ENCODE measurements around the gene GNG12. TPM values are rescaled to one million over a fixed set of nuclear protein-coding genes. Genes with fewer than 3 reads are reported as not detected.
A peak's percentile ranks its signal among the peaks of the same experiment; 100 is the strongest.

GNG12 gene
- total and polyA plus RNA-seq, 9 of the 15 experiments (the other 6 are each of a cell fraction or from before 2014, with no cell fraction given): 2.6 to 6.0 (median 4.1) TPM

DNA sequence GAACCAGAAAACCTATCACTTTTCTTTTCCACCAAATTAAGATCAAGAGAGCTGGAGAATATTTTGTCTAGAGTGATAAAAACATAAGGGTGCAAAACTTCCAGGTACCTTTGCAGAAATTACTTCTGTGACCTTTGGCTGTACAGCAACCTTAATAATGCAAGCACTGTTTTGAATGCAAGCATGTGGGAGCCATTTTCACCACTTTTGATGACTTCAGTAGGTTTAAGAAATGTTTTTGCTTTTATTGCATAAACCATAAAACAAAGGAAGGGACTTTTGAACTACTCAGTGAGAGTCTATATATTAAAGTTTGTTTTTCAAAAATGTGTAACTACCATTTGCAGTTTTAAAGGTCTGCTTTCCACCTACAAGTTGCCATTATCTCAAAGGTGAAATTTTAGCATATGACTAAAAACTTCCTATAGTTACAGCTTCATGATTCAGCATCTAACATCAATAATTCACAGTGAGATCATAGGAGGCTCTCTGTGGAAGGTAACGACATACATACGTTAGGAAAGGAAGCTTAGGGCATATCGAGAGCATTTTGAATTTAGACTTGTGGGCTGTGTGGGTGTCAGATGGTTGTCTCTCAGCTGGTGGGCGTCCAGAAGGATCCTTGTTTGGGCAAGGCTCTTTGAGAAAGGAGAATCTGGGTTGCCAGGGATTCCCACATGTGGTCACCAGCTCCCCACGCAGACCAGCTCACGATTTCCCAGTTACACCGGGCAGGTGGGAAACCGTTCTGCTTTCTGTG is 149.3 kb downstream of the GNG12 start (continued):
- TF ChIP-seq MAFK (IDR thresholded peaks at IDR 0.05; ENCODE audit: low read length) (peak; percentile 63), NFATC3 (IDR thresholded peaks at IDR 0.05) (peak; percentile 73; the same call in 1 of the 2 replicates), JUND (IDR thresholded peaks at IDR 0.05; ENCODE audit: borderline replicate concordance, low read depth, low read length) (peak; percentile 67; the same call in 1 of the 2 replicates), JUND (tag; IDR thresholded peaks at IDR 0.05; ENCODE audit: borderline replicate concordance, low read depth, low read length) (no peak; the same call in 2 of the 3 replicates), CBFB (CRISPR knock-in tag; IDR thresholded peaks at IDR 0.05) (no peak), NCOA1 (IDR thresholded peaks at IDR 0.05; ENCODE audit: low read depth) (0 out of 2 replicates have a peak, but pooled peaks have one; percentile 32), ARNT (IDR thresholded peaks at IDR 0.05) (0 out of 4 replicates have a peak, but pooled peaks of 1 of the 2 experiments have one; percentile 21), POLR2A (conservative IDR thresholded peaks at IDR 0.05) (peak; percentile 45; the same call in 1 of the 2 replicates), RBM25 (IDR thresholded peaks at IDR 0.05; ENCODE audit: low read depth, low read length, severe bottlenecking) (no peak)
- TF ChIP-seq, protein P1, sequence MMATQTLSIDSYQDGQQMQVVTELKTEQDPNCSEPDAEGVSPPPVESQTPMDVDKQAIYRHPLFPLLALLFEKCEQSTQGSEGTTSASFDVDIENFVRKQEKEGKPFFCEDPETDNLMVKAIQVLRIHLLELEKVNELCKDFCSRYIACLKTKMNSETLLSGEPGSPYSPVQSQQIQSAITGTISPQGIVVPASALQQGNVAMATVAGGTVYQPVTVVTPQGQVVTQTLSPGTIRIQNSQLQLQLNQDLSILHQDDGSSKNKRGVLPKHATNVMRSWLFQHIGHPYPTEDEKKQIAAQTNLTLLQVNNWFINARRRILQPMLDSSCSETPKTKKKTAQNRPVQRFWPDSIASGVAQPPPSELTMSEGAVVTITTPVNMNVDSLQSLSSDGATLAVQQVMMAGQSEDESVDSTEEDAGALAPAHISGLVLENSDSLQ (IDR thresholded peaks at IDR 0.05): 0 out of 2 replicates have a peak, but pooled peaks have one; percentile 10
- TF ChIP-seq, protein P2, sequence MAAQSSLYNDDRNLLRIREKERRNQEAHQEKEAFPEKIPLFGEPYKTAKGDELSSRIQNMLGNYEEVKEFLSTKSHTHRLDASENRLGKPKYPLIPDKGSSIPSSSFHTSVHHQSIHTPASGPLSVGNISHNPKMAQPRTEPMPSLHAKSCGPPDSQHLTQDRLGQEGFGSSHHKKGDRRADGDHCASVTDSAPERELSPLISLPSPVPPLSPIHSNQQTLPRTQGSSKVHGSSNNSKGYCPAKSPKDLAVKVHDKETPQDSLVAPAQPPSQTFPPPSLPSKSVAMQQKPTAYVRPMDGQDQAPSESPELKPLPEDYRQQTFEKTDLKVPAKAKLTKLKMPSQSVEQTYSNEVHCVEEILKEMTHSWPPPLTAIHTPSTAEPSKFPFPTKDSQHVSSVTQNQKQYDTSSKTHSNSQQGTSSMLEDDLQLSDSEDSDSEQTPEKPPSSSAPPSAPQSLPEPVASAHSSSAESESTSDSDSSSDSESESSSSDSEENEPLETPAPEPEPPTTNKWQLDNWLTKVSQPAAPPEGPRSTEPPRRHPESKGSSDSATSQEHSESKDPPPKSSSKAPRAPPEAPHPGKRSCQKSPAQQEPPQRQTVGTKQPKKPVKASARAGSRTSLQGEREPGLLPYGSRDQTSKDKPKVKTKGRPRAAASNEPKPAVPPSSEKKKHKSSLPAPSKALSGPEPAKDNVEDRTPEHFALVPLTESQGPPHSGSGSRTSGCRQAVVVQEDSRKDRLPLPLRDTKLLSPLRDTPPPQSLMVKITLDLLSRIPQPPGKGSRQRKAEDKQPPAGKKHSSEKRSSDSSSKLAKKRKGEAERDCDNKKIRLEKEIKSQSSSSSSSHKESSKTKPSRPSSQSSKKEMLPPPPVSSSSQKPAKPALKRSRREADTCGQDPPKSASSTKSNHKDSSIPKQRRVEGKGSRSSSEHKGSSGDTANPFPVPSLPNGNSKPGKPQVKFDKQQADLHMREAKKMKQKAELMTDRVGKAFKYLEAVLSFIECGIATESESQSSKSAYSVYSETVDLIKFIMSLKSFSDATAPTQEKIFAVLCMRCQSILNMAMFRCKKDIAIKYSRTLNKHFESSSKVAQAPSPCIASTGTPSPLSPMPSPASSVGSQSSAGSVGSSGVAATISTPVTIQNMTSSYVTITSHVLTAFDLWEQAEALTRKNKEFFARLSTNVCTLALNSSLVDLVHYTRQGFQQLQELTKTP (IDR thresholded peaks at IDR 0.05; ENCODE audit: low read depth in 1 of 2, partially characterized antibody in 2 of 2): no peak
- TF ChIP-seq, protein P3, sequence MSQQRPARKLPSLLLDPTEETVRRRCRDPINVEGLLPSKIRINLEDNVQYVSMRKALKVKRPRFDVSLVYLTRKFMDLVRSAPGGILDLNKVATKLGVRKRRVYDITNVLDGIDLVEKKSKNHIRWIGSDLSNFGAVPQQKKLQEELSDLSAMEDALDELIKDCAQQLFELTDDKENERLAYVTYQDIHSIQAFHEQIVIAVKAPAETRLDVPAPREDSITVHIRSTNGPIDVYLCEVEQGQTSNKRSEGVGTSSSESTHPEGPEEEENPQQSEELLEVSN (IDR thresholded peaks at IDR 0.05; ENCODE audit: borderline replicate concordance in 1 of 2, extremely low read depth in 1 of 2, insufficient read depth in 1 of 2, insufficient read length in 1 of 2, low read depth in 1 of 2, low read length in 1 of 2, poor library complexity in 1 of 2, severe bottlenecking in 1 of 2): peak in 1 of 2 experiments; percentile 19
- TF ChIP-seq, protein P4, sequence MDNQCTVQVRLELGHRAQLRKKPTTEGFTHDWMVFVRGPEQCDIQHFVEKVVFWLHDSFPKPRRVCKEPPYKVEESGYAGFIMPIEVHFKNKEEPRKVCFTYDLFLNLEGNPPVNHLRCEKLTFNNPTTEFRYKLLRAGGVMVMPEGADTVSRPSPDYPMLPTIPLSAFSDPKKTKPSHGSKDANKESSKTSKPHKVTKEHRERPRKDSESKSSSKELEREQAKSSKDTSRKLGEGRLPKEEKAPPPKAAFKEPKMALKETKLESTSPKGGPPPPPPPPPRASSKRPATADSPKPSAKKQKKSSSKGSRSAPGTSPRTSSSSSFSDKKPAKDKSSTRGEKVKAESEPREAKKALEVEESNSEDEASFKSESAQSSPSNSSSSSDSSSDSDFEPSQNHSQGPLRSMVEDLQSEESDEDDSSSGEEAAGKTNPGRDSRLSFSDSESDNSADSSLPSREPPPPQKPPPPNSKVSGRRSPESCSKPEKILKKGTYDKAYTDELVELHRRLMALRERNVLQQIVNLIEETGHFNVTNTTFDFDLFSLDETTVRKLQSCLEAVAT (IDR thresholded peaks at IDR 0.05): 0 out of 4 replicates have a peak, but pooled peaks of 1 of the 2 experiments have one; percentile 8

All from K562 (cell line).